Ureter (tissue), 1 donor: ENCODE measurements around the gene CEMP1. TPM values are rescaled to one million over a fixed set of nuclear protein-coding genes. Genes with fewer than 3 reads are reported as not detected.
A peak's percentile ranks its signal among the peaks of the same experiment; 100 is the strongest.

Source experiments
- DNase-seq: peaks from one replicate; pipeline ENCODE4 v3.0.0-alpha.2; 2020; ENCODE audit warnings: low spot score
- total RNA-seq: library from RNA; stranded (reverse); gene quantifications from one replicate; pipeline ENCODE4 v1.2.4, GENCODE V29; 2023
- donor health status: DM: yes; HTN: yes; CAD: no.

Gene CEMP1
- total RNA-seq, 1 donor from 2014 or later: 0.29 TPM

GRCh38 chr16:2520097-2520783, 11.0 kb downstream of the CEMP1 start, which contains the start of gene AMDHD2:
AMDHD2 (plus strand) TSS chr16:2520371; CDS start chr16:2520459, 88 bp downstream.
- DNase-seq: peak; percentile 92

- no peak for DNase-seq
Measured at GRCh38 chr16:2519711-2520080, 11.5 kb downstream of the CEMP1 start.

GRCh38 chr16:2518823-2519710, 12.1 kb downstream of the CEMP1 start:
- DNase-seq: peak; percentile 54

- DNase-seq: no peak
Measured at GRCh38 chr16:2517954-2518605, 13.1 kb downstream of the CEMP1 start.

- DNase-seq: no peak
Measured at GRCh38 chr16:2516391-2517240, 14.6 kb downstream of the CEMP1 start.

GRCh38 chr16:2515180-2515851, 15.9 kb downstream of the CEMP1 start:
- no peak for DNase-seq

GRCh38 chr16:2514333-2515179, 16.7 kb downstream of the CEMP1 start:
- DNase-seq: no peak

- peak; percentile 92 for DNase-seq
Measured at GRCh38 chr16:2513405-2514332, 17.5 kb downstream of the CEMP1 start, which contains the start of gene ATP6V0C. ATP6V0C (plus strand) TSS chr16:2513952; CDS start chr16:2514104, 152 bp downstream.

GRCh38 chr16:2512735-2513404, 18.3 kb downstream of the CEMP1 start:
- DNase-seq: no peak

- no peak for DNase-seq
Measured at GRCh38 chr16:2511996-2512734, 19.0 kb downstream of the CEMP1 start.

GRCh38 chr16:2511128-2511800, 19.9 kb downstream of the CEMP1 start:
- DNase-seq: no peak

GRCh38 chr16:2508722-2509400, 22.3 kb downstream of the CEMP1 start:
- no peak for DNase-seq

GRCh38 chr16:2507665-2508064, 23.5 kb downstream of the CEMP1 start:
- no peak for DNase-seq

GRCh38 chr16:2507052-2507659, 24.1 kb downstream of the CEMP1 start:
- no peak for DNase-seq

GRCh38 chr16:2505695-2506094, 25.5 kb downstream of the CEMP1 start:
- no peak for DNase-seq
